Skeletal muscle tissue (tissue), 4 donors: ENCODE data around the gene RC3H2. TPM values are rescaled to one million over a fixed set of nuclear protein-coding genes. Genes with fewer than 3 reads are reported as not detected.
"Not testable (repeated sequence)": the region's sequence is repeated elsewhere in the genome, so short reads cannot be mapped to it uniquely, and the experiment has no call there.

Experiments used
- H3K27ac ChIP-seq: one replicate; pipeline ENCODE4 v1.7.0; 2013; ENCODE audit warnings: mild to moderate bottlenecking, low read depth, low read length, inconsistent platforms
- H3K27me3 ChIP-seq, 3 donors: one replicate each; pipeline ENCODE4 v1.7.0; 2013; ENCODE audit warnings: low read length in 3 of 3; ENCODE audit not compliant: control insufficient read depth in 3 of 3, insufficient read depth in 3 of 3
- H3K36me3 ChIP-seq, 3 donors: one replicate each; pipeline ENCODE4 v1.7.0; 2013; ENCODE audit warnings: low read length in 3 of 3; ENCODE audit not compliant: control insufficient read depth in 3 of 3, insufficient read depth in 3 of 3
- H3K4me1 ChIP-seq, 3 donors: one replicate each; pipeline ENCODE4 v1.7.0; 2013; ENCODE audit warnings: low read length in 3 of 3, mild to moderate bottlenecking in 3 of 3; ENCODE audit not compliant: control insufficient read depth in 3 of 3, insufficient read depth in 3 of 3
- H3K4me3 ChIP-seq, 3 donors: one replicate each; pipeline ENCODE4 v1.7.0; 2013; ENCODE audit warnings: low read length in 3 of 3
- H3K9ac ChIP-seq, 3 donors: one replicate each; pipeline ENCODE4 v1.7.0; 2013; ENCODE audit warnings: low read length in 3 of 3, mild to moderate bottlenecking in 3 of 3, moderate library complexity in 2 of 3, low read depth in 1 of 3
- H3K9me3 ChIP-seq, 3 donors: one replicate each; pipeline ENCODE4 v1.7.0; 2013; ENCODE audit warnings: low read length in 3 of 3; ENCODE audit not compliant: control insufficient read depth in 3 of 3
- total RNA-seq: library from RNA; depleted of rRNA; stranded (reverse); fragments of >200 nt; gene quantifications from one replicate; pipeline ENCODE4 v1.2.3, GENCODE V29; 2014
- donor health status: Osteomylitis.

The RC3H2 gene
- total RNA-seq, 1 donor from 2014 or later, result 35.5 TPM

- Histone ChIP-seq H3K9ac (no peak overlapping the region), H3K27ac (no peak overlapping the region), H3K4me3 (no peak overlapping the region), H3K9me3 (no peaks in the 10 kb centered on the region), H3K36me3 (peaks cover 0 to 3% (median 0%) of the 10 kb centered on the region in 3 donors), H3K4me1 (peaks cover 0 to 7% (median 0%) of the 10 kb centered on the region in 3 donors), H3K27me3 (no peaks in the 10 kb centered on the region)
These were observed 90.6 kb downstream of the RC3H2 start for GRCh38 chr9:122814545-122814944.

- no peak overlapping the region for H3K4me3 ChIP-seq
- no peak overlapping the region for H3K9ac ChIP-seq
- no peaks in the 10 kb centered on the region for H3K9me3 ChIP-seq
These were observed 92.4 kb downstream of the RC3H2 start for GRCh38 chr9:122812736-122813135.

DNA sequence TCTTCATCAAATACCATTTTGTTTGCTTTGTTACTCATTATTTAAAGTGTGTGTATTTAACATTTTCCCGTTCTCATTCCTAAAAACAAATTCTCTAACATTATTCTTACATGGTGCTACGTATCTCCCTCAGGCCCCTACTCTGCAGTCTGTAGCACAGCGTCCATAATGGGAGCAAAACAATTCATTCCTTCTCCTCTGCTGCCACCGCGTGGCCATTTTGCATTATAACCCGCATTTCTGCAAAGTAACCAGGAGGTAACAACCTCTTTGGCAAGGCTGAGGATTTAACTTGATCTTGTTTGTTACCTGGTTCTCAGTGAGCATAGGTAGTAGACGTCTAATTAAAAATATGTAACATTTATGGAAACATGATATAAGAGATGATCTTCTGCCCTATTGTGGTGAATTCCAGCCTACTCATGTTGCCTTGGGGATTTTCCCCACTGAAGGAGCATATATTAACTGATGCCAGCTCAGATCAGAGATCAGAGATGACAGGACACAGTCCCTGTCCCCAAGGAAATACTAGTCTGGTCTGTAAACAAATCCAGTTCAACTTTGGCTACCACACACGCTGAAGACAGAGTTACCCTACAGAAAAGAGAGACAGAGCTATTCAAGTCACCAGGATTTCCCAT is 94.7 kb downstream of the RC3H2 start:
- peaks cover 0 to 4% (median 0%) of the 10 kb centered on the region in 3 donors for H3K4me1 ChIP-seq
- no peak overlapping the region for H3K27ac ChIP-seq
- H3K27me3 ChIP-seq, result no peaks in the 10 kb centered on the region
- H3K4me3 ChIP-seq, result no peak overlapping the region
- no peaks in the 10 kb centered on the region for H3K36me3 ChIP-seq
- no peaks in the 10 kb centered on the region for H3K9me3 ChIP-seq
- H3K9ac ChIP-seq, result peak overlapping the region in 1 of 3 donors; percentile 42

More at GRCh38 chr9:122812736-122813135, 92.4 kb downstream of the RC3H2 start:
- H3K4me1 ChIP-seq, result peaks cover 0 to 7% (median 0%) of the 10 kb centered on the region in 3 donors
- no peaks in the 10 kb centered on the region for H3K36me3 ChIP-seq
- no peaks in the 10 kb centered on the region for H3K27me3 ChIP-seq
- H3K27ac ChIP-seq, result no peak overlapping the region

- H3K36me3 ChIP-seq, H3K4me1 ChIP-seq, H3K9me3 ChIP-seq, H3K27me3 ChIP-seq, H3K9ac ChIP-seq, H3K27ac ChIP-seq, H3K4me3 ChIP-seq: not testable (repeated sequence)
These were observed 95.9 kb downstream of the RC3H2 start for GRCh38 chr9:122809261-122809660.

- no peak overlapping the region for H3K27ac ChIP-seq
- H3K9me3 ChIP-seq, result no peaks in the 10 kb centered on the region
- H3K9ac ChIP-seq, result no peak overlapping the region
- H3K4me3 ChIP-seq, result no peak overlapping the region
- peaks cover 0 to 3% (median 0%) of the 10 kb centered on the region in 3 donors for H3K4me1 ChIP-seq
- H3K27me3 ChIP-seq, result no peaks in the 10 kb centered on the region
- no peaks in the 10 kb centered on the region for H3K36me3 ChIP-seq
These were observed 97.0 kb downstream of the RC3H2 start for GRCh38 chr9:122808141-122808540.

DNA sequence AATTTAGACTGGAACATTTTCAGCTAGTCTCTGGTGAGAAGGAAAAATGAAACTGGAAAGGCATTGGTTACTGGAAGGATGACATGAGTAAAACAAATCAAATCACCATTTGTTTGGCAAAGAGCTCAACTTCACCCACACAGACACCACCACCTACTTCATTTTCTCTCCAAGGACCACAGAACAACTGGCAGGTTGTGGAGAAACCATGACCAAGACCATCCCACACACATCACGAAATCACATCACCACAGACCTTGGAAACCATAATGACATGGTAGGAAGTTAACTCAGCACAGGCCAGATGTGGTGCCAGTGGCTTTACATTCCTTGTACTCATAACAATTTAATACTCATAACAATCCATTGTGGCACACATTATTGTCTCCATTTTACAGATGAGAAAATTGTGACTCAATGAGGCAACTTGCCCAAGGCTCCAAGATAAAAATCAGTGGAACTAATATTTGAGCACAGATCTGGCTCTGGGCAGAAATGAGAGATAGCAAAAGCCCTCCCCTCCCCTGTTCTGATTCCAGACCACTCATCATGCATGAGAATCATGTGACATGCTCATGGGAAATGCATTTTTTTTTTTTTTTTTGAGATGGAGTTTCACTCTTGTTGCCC is 97.8 kb downstream of the RC3H2 start:
- Histone ChIP-seq H3K9ac (no peak overlapping the region), H3K4me1 (peaks cover 0 to 3% (median 0%) of the 10 kb centered on the region in 3 donors), H3K27me3 (no peaks in the 10 kb centered on the region), H3K27ac (no peak overlapping the region), H3K9me3 (no peaks in the 10 kb centered on the region), H3K4me3 (no peak overlapping the region), H3K36me3 (peaks cover 0 to 2% (median 0%) of the 10 kb centered on the region in 3 donors)

DNA sequence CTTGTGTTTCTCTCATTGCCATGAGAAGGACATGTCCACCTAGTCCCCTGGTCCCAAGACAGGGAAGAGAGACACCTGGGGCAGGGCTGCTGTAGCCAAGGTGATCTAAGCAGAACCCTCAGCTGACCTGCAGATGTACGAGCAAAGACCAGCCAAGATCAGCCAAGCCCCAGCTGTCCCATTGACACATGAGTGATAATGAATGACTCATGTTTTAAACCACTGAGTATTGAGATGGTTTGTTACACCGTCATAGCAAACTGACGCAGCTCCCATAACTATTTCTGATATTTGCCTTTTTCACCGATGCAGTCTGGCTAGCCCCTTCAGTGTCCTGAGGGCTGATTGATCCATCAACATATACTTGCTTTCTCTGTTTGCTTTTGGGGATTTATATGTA is 98.5 kb downstream of the RC3H2 start:
- H3K9ac ChIP-seq, result no peak overlapping the region
- H3K27me3 ChIP-seq, result no peaks in the 10 kb centered on the region
- H3K36me3 ChIP-seq, result peaks cover 0 to 2% (median 2%) of the 10 kb centered on the region in 3 donors
- H3K4me3 ChIP-seq, result no peak overlapping the region
- peaks cover 0 to 3% (median 0%) of the 10 kb centered on the region in 3 donors for H3K4me1 ChIP-seq
- H3K27ac ChIP-seq, result no peak overlapping the region
- H3K9me3 ChIP-seq, result no peaks in the 10 kb centered on the region

GRCh38 chr9:122800066-122801060 is 104.8 kb downstream of the RC3H2 start, which contains the start of gene OR1K1:
Gene OR1K1, plus strand, starts transcription at chr9:122800123. Its CDS starts 0 bp downstream, at chr9:122800123.
- no peaks in the 10 kb centered on the region for H3K9me3 ChIP-seq
- no peak within 1 kb of the TSS for H3K27ac ChIP-seq
- no peaks in the 10 kb centered on the region for H3K4me1 ChIP-seq
- H3K9ac ChIP-seq, result no peak within 1 kb of the TSS
- no peaks in the 10 kb centered on the region for H3K27me3 ChIP-seq
- peaks cover 0 to 2% (median 2%) of the 10 kb centered on the region in 3 donors for H3K36me3 ChIP-seq
- no peak within 1 kb of the TSS for H3K4me3 ChIP-seq

- Histone ChIP-seq H3K4me1 (no peaks in the 10 kb centered on the region), H3K36me3 (peaks cover 0 to 2% (median 0%) of the 10 kb centered on the region in 3 donors), H3K4me3 (no peak overlapping the region), H3K27me3 (no peaks in the 10 kb centered on the region), H3K27ac (no peak overlapping the region), H3K9ac (no peak overlapping the region), H3K9me3 (no peaks in the 10 kb centered on the region)
These were observed 107.7 kb downstream of the RC3H2 start for GRCh38 chr9:122797316-122798063.
